Prostate gland (tissue), 2 donors: ENCODE measurements around the gene TRIM10. TPM values are rescaled to one million over a fixed set of nuclear protein-coding genes. Genes with fewer than 3 reads are reported as not detected.

Source experiments
- DNase-seq: peaks from one replicate; pipeline ENCODE4 v3.0.0-alpha.2; 2019; ENCODE audit warnings: low spot score
- H3K27ac ChIP-seq, 2 donors: fragments of 200-600 bp; sonication (generic); 2 replicates each; pipeline ENCODE4 v1.5.1; 2017 to 2019
- H3K27me3 ChIP-seq: fragments of 200-600 bp; sonication (generic); replicated peaks from 2 replicates; pipeline ENCODE4 v1.5.1; 2019; ENCODE audit not compliant: insufficient read depth
- H3K36me3 ChIP-seq, 2 donors: fragments of 200-600 bp; sonication (generic); 1 replicate in 1 of 2; 2 replicates in 1 of 2; pipeline versions ENCODE4 v1.5.1 to v1.8.1; 2017 to 2019
- H3K4me1 ChIP-seq: fragments of 200-600 bp; sonication (generic); replicated peaks from 2 replicates; pipeline ENCODE4 v1.5.1; 2019
- H3K4me3 ChIP-seq, 2 donors: fragments of 200-600 bp; sonication (generic); 2 replicates each; pipeline ENCODE4 v1.5.1; 2017 to 2019
- H3K9me3 ChIP-seq: fragments of 200-600 bp; sonication (generic); 2 replicates; pipeline ENCODE4 v1.5.1; 2017
- CTCF ChIP-seq, 4 experiments: fragments of 200-600 bp in 2 of 4; fragments of 450-650 bp in 2 of 4; sonication (generic) in 2 of 4; IDR thresholded peaks; 1 replicate in 3 of 4; 2 replicates in 1 of 4; pipeline ENCODE4 v1.5.1; 2016 to 2019; ENCODE audit warnings: antibody characterized with exemption in 4 of 4, mild to moderate bottlenecking in 2 of 4, moderate library complexity in 2 of 4
- POLR2A ChIP-seq: fragments of 450-650 bp; IDR thresholded peaks from one replicate; pipeline ENCODE4 v1.6.1; 2016; ENCODE audit warnings: antibody characterized with exemption, mild to moderate bottlenecking
- POLR2AphosphoS5 ChIP-seq: sonication (generic); formaldehyde crosslinking; IDR thresholded peaks from one replicate; pipeline ENCODE4 v1.6.1; 2017; ENCODE audit warnings: antibody characterized with exemption
- WGBS: methylation state at CpG from one replicate; pipeline ENCODE4 v1.1.5; 2018; 5-methylcytosine and 5-hydroxymethylcytosine counted together
- intact Hi-C: fragments of 100-400 bp; cut with DNase I; formaldehyde crosslinking; loops from one replicate; pipeline ENCODE4 v1.14.2; 2022
- total RNA-seq, 2 donors: library from RNA; depleted of rRNA; stranded (reverse); fragments of >200 nt; gene quantifications; one replicate each; pipeline ENCODE4 v1.1.0, GENCODE V29; 2016

Gene TRIM10
- total RNA-seq, 2 donors from 2014 or later, result not detected

DNA sequence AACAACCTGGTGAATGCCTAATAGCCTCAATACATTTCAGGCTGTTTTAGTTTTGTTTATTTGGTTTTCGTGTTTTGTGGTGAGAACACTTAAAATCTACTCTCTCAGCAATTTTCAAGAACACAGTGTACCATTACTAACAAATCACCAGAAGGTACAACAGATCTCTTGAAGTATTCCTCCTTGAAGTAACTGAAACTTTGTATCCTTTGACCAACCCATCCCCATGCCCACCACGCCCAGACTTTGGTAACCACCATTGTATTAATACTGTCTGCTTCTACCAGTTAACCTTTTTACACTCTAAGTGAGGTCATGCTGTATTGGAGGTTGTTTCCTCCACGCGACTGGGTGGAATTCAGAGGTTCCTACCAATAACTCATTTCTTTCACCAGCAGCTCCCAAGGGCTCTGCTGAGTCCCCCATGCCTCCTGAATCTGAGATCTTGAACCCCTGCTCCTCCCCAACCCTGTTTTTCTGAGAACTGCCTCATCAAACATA, 30.8 kb downstream of the TRIM10 start:
- H3K4me1 ChIP-seq, result no peaks in the 10 kb centered on the region
- intact Hi-C loops, result loop anchor here (2.0 kb wide), 1 partner anchor 27 kb away; no protein-coding TSS in a partner anchor
- no peaks in the 10 kb centered on the region for H3K36me3 ChIP-seq
- H3K9me3 ChIP-seq, result no peaks in the 10 kb centered on the region
- H3K27ac ChIP-seq, result no peak overlapping the region
- 55% methylated on average over 4 of the region's 4 CpGs for WGBS
- H3K27me3 ChIP-seq, result peaks cover 6% of the 10 kb centered on the region
- DNase-seq, result no peak
- TF ChIP-seq POLR2A (no peak), POLR2AphosphoS5 (no peak), CTCF (IDR thresholded peaks at IDR 0.05) (no peak)
- no peak overlapping the region for H3K4me3 ChIP-seq

DNA sequence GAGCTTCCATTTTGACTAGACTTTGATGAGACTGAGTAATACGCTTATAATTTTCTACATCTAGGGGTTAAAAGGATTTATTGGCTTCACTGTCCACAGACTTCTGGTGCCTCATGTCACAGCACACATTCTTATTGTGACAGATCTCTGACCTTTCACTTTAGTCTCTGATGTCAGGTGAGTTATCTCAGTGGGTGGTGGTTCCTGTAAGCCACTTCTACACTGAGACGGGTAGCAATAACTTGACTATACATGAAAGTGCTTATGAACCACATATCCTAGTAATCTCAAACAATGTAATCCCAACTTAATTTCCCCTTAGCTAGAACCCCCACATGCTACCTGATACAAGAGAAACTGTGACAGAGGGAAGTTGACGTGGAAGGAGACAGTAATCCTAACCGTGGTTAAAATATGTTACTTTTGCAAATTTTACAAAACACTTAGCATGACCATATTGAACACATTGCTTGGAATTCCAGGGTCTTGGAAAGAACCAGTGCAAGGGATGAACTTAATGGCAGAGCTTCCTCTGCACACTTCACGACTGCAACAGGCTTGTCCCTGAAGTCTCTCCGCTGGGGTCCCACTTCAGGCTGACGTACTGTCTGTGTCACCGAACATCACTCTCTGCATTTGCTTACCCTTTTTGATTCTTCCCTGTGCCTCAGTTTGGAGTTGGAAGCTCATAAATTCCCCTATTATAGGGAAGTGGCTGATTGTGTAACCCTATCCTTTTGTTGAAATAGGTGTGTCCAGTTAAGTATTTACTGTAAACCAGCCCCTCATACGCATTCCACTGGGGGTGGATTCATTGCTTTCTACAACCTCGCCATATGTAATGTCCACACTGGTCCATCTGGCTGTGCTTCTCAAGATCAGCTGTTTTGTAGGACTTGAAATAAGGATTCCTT, 31.5 kb downstream of the TRIM10 start:
- H3K27me3 ChIP-seq, result peaks cover 6% of the 10 kb centered on the region
- DNase-seq, result no peak
- H3K4me1 ChIP-seq, result no peaks in the 10 kb centered on the region
- H3K27ac ChIP-seq, result no peak overlapping the region
- 36% methylated on average over 10 of the region's 10 CpGs for WGBS
- intact Hi-C loops, result loop anchor here (2.0 kb wide), 1 partner anchor 27 kb away; no protein-coding TSS in a partner anchor
- no peak overlapping the region for H3K4me3 ChIP-seq
- H3K9me3 ChIP-seq, result no peaks in the 10 kb centered on the region
- H3K36me3 ChIP-seq, result no peaks in the 10 kb centered on the region
- TF ChIP-seq CTCF (IDR thresholded peaks at IDR 0.05) (no peak), POLR2AphosphoS5 (no peak), POLR2A (no peak)

GRCh38 chr6:30127238-30128093, 33.5 kb downstream of the TRIM10 start:
- 11% methylated on average over 48 of the region's 50 CpGs for WGBS
- Histone ChIP-seq H3K9me3 (no peaks in the 10 kb centered on the region), H3K4me3 (no peak overlapping the region), H3K4me1 (no peaks in the 10 kb centered on the region), H3K27ac (no peak overlapping the region), H3K27me3 (peaks cover 6% of the 10 kb centered on the region), H3K36me3 (no peaks in the 10 kb centered on the region)
- TF ChIP-seq POLR2AphosphoS5 (no peak), POLR2A (no peak), CTCF (IDR thresholded peaks at IDR 0.05) (no peak)
- DNase-seq, result no peak
- intact Hi-C loops, result no loop called here

- H3K9me3 ChIP-seq, result no peaks in the 10 kb centered on the region
- intact Hi-C loops, result no loop called here
- 21% methylated on average over 2 of the region's 2 CpGs for WGBS
- TF ChIP-seq POLR2A (no peak), POLR2AphosphoS5 (no peak), CTCF (IDR thresholded peaks at IDR 0.05) (no peak)
- DNase-seq, result no peak
- peaks cover 1% of the 10 kb centered on the region for H3K27me3 ChIP-seq
- H3K27ac ChIP-seq, result no peak overlapping the region
- no peak overlapping the region for H3K4me3 ChIP-seq
- H3K4me1 ChIP-seq, result no peaks in the 10 kb centered on the region
- H3K36me3 ChIP-seq, result no peaks in the 10 kb centered on the region
Measured at GRCh38 chr6:30122515-30122914, 38.5 kb downstream of the TRIM10 start.
